GM21528 (cell line): ENCODE results near the gene FCAMR.

Experiments
- ATAC-seq: cut with Tn5 transposase; IDR thresholded peaks from one replicate; pipeline ENCODE4 v1.9.1; 2021; ENCODE audit warnings: mild to moderate bottlenecking, moderate library complexity; ENCODE audit not compliant: unreplicated experiment, low FRiP score

Gene FCAMR

DNA sequence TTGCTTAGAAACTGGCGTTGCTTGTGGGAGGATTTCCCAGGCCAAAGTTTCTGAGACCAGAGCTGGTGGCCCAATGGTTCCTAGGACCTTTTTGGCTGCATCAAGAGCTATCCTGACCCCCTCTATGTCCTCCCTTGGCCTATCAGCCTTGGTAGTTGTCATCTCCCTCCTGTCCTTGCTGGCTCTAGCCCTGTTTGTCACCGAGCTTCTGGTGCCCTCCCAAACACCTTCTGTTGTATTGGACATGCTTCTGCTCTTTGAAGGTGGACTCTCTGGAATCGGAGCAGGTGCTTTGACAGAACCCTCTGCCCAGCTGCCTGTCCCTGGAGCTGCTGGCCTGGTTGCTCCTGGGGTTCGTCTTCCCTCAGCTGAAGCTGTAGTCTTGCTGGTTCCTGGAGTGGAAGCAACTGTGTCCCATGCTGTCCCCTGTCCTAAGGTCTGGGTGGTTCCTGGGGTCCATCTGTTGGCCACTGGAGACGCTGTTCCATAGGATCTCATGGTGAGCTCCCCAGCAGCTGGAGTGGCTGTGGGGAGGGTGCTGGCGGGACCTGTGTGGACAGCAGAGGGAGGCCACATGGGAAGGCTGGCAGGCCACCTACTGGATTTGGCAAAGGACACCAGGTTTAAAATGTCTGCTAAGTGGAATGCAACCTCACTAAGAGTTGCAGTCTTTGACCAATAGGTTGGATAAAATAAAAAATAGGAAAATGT, 9.4 kb downstream of the FCAMR start:
- no peak for ATAC-seq

DNA sequence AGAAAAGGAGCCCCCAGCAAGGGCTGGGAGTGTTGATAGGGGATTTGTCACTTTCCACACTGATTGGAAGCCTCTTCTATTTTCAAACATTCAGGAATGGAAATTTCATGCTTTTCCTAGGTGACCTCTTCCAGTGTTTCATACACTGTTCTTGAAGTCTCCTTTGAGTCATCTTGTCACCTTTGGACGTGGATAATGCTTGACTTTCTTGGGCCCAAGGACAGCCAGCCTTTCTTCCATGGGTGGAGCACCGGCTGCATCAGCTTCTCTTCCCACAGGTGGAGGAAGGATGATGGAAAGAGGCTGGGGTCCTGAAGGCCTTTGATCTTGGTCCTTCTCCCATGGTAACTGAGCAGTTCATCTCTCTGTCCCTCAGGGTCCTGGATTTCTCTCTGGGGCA, 12.1 kb downstream of the FCAMR start:
- ATAC-seq = no peak

GRCh38 chr1:206957639-206958038, 12.6 kb downstream of the FCAMR start:
- no peak for ATAC-seq

GRCh38 chr1:206955476-206956451, 14.5 kb downstream of the FCAMR start:
- ATAC-seq = no peak

DNA sequence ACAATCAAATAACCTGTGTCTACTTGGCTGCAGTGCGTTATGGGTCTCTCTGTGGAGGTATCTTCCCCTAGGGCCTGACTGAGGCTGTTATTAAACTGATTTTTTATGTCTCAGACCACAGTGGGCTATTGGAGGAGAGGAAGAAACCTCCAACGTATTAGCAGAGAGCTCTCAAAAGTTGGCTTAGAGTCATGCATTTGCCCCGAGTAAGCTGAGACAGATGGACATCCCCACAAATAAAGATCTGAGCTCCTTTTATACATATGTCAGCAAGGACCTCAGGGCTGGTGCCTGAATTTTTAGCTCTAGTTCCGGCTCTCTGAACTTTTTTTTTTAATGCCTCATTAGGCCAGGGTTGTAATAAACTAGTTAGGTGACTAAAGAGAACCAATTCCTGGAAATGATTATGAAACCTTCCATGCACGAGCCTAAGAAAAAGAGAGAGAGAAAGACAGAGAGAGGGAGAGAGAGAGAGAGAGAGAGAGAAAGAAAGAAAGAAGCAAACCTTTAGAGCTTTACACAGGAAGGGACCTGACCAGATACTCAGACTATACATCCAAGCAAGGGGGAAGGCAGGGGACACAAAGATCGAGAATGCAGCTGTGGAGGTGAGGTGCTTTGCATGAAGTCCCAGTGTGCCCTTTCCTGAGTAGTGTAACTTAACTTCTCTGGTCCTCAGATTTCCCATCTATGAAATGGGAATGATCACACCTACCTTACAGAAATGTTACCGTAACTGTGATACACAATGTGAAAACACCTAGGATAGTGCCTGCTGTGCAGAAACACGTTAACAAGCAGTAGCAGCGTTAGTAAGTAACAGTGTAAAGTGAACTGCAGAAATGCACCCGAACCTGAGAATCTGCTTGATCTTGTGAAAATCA, 15.6 kb downstream of the FCAMR start:
- ATAC-seq = no peak

GRCh38 chr1:206953626-206954025, 16.6 kb downstream of the FCAMR start:
- ATAC-seq = no peak

DNA sequence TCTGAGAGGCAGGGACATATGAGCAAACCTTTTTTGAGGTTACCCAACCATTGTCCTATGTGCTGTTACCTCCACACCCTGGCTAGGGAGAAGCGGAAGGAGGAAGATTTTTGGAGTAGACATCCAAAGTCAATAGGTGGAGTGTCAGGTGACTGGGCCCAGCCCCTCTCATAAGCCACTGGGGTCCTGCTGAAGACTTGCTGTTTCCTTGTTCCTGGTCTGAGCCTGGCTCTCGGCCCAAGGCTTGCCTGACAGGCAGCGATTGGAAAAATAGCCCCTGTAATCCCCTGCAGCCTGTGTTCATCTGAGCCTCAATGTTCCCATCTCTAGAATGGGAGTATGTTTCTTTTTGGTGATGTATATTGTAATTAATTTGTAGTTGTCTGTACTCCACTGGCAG, 17.1 kb downstream of the FCAMR start:
- ATAC-seq = no peak

DNA sequence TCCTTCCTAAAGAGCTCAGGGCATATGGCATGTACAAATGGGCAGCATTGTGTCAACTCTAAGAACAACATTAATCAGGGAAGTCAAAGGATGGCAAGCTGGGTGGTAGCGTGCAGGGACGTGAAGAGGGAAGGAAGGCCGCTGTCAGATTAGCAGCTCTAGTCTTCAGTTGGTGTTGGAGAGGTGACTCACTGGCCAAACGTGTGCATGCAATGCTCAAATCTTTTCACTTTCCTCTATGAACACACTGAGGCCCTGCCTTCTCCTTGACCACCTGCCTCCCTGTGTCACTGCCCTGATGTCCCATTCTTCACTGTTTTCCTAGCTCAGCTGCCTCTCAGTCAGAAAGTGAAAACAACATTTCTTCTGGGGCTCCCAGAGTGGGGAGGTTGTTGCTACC, 18.1 kb downstream of the FCAMR start:
- no peak for ATAC-seq

GRCh38 chr1:206951318-206952100, 18.8 kb downstream of the FCAMR start:
- no peak for ATAC-seq

GRCh38 chr1:206949641-206950040, 20.6 kb downstream of the FCAMR start:
- no peak for ATAC-seq

DNA sequence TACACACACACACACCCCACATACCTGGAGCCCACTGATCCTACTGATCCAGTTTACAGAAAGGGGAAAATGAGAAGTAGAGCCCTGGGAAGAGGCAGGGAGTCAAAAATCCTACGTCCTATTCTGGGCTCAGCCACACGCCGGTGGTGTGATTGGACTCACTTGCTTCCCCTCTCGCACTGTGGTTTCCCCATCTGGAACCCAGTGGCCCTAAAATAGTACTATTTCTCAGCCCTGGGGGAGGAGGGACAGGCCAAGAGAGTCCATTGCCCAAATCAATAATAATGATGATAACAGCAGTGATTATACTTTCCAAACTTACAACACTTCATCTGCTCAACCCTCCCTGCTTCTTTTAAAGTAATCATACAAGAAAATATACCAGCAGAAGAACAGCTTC, 21.1 kb downstream of the FCAMR start:
- no peak for ATAC-seq

DNA sequence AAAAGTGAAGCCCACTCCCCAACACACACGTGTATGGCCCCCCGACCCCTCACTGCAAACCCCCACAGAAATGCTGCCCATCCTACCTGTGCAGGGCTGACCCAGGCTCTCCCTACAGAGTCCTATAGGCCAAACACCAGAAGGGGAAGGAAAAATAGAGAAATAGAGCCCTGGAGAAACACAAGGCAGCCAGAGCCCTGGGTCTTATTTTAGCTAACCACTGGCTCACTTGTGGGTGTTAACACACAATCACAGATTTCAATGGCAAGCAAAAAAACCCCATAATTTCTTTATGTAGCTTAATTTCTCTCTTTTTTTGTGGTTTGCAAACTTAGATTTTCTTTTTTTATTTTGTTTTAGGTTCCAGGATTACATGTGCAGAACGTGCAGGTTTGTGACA, 23.0 kb downstream of the FCAMR start:
- ATAC-seq = no peak

DNA sequence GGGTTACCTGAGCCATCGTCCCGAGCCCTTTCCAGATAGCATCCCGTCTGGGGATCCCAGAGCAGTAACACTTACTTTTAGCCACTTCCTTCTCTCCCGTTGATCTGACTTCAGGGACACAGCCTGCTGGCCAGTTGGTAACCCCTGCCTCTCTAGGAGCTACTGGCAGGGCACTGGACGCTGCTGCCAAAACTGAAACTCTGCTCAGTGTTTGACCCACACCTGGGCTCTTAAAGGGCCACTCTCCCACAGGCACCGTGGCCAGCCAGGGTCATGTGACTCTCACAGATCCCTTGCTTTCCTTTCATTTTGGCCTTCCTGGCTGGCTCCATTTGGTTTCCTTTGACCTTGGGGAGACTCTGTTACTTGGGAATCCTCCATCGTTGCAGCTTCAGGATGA, 24.0 kb downstream of the FCAMR start, which contains the start of gene PIGR:
PIGR (minus strand) TSS at position 206 of the 400 bp plus-strand sequence. CDS start 5,935 bp downstream, outside the sequence.
- ATAC-seq = no peak

GRCh38 chr1:206945779-206946178, 24.5 kb downstream of the FCAMR start:
- ATAC-seq = no peak

DNA sequence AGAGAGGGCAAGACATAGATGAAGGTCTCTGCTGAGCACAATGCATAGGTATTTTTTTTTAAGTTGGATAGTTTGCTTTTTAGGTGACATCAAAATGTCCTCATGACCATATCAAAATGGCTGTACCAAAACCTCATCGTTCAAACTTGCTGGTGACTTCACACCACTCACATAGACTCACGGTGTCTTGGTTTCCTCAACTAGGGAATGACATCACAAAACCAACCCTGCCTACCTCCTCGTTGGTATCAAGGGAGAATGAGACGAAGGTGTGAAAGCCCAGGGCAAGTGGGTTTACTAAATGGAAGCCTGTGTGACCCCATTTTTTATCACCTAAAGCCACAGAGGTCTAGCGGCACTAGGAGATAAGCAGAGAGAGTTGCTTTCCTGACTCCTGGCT, 25.6 kb downstream of the FCAMR start:
- no peak for ATAC-seq

GRCh38 chr1:206941766-206942418, 28.4 kb downstream of the FCAMR start:
- no peak for ATAC-seq

GRCh38 chr1:206940588-206940936, 29.7 kb downstream of the FCAMR start:
- ATAC-seq = no peak

DNA sequence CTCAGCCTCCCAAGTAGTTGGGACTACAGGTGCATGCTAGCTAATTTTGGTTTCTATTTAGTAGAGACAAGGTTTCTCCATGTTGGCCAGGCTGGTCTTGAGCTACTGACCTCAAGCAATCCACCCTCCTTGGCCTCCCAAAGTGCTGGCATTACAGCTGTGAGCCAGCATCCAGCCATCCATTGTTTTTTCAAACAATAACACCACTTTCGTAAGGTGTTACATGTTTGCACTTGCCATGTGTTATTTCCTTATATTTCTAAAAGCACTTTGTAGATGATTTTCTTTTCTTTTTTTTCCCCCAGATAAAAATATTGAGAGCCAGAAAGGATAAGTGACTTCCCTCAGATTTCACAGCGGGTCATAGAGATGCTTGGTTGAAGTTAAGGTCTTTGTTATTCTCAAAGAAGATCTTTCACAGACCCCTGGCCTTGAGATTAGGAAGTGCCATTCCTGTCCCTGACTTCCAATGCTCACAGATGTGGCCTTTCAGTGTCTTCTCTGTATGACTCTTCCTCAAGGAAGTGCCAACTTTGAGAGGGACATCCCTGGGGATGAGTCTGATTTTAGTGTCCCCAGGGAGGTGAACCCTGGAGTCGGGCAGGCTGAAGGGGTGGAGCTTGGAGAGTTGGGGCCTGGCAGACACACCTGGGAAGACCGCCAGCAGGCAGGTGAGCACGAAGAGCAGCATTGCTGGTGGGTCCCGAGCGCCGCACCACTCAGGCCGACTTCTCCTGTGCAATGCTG, 30.2 kb downstream of the FCAMR start:
- no peak for ATAC-seq

DNA sequence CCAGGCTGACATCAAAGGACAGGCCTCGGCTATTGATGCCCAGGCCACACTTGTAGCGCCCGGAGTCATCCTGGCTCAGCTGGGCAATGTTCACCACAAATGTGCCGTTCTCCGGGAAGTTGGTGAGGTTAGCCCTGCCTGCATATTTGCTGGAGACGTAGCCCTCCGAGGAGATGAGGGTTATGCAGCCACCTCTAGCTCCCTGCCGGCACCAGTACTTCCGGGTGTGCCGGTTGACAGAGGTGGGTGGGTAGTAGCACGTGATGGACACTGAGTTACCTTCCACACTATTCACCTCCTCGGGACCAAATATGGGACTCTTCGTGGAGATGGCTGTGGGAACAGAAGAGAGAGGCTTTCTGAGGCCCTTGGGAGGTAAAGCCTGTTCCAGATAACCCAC, 31.1 kb downstream of the FCAMR start:
- ATAC-seq = no peak
